Measurements from ENCODE around the gene CLMP.

GRCh38 chr11:123046473-123047259 lies 148.4 kb downstream of the CLMP start:
- TF ChIP-seq POLR2A (IDR thresholded peaks at IDR 0.05; ENCODE audit: low read length) (no peak), GATA1 (IDR thresholded peaks at IDR 0.05; ENCODE audit: low read depth, low read length) (no peak)
